SU-DHL-6 (cell line): ENCODE measurements around the gene TRIM22.

Experiments used
- H2AFZ ChIP-seq: fragments of 200-600 bp; sonication (generic); 2 replicates; pipeline ENCODE4 v1.6.1; 2014; ENCODE audit warnings: low read depth, mild to moderate bottlenecking, moderate library complexity, mixed read lengths, antibody characterized with exemption, low read length; ENCODE audit not compliant: severe bottlenecking
- H3F3A ChIP-seq: fragments of 200-600 bp; shearing (Covaris generic); 2 replicates; pipeline ENCODE4 v1.6.0; 2016; ENCODE audit warnings: antibody characterized with exemption, mild to moderate bottlenecking; ENCODE audit not compliant: insufficient read depth
- H3K27ac ChIP-seq: fragments of 200-600 bp; sonication (generic); 2 replicates; pipeline ENCODE4 v1.5.1; 2016; ENCODE audit warnings: low read depth, mild to moderate bottlenecking, low read length, moderate library complexity, mixed read lengths
- H3K27me3 ChIP-seq: fragments of 200-600 bp; sonication (generic), shearing (Covaris generic); 2 replicates; pipeline ENCODE4 v1.6.0; 2014; ENCODE audit warnings: mild to moderate bottlenecking, low read length
- H3K36me3 ChIP-seq: fragments of 200-600 bp; sonication (generic); 2 replicates; pipeline ENCODE4 v1.6.1; 2014; ENCODE audit warnings: mild to moderate bottlenecking, low read length, mixed read lengths
- H3K4me2 ChIP-seq: fragments of 300-600, 200-600 bp; shearing (Covaris generic), sonication (generic); 2 replicates; pipeline ENCODE4 v1.6.0; 2014; ENCODE audit warnings: low read length, low read depth, mild to moderate bottlenecking; ENCODE audit not compliant: poor library complexity, severe bottlenecking
- H3K4me3 ChIP-seq: fragments of 200-600 bp; sonication (generic); 2 replicates; pipeline ENCODE4 v1.5.1; 2014; ENCODE audit warnings: antibody characterized with exemption, low read length, mild to moderate bottlenecking, mixed read lengths; ENCODE audit not compliant: insufficient read depth, poor library complexity, severe bottlenecking
- H3K79me2 ChIP-seq: fragments of 200-600 bp; sonication (generic); 2 replicates; pipeline ENCODE4 v1.6.1; 2014; ENCODE audit warnings: mild to moderate bottlenecking, low read length, moderate library complexity; ENCODE audit not compliant: insufficient read depth
- H3K9ac ChIP-seq: fragments of 200-600 bp; sonication (generic); 2 replicates; pipeline ENCODE4 v1.7.0; 2014; ENCODE audit warnings: mild to moderate bottlenecking, low read length
- H3K9me2 ChIP-seq: fragments of 200-600 bp; sonication (generic); replicated peaks from 2 replicates; pipeline ENCODE4 v1.6.1; 2014; ENCODE audit warnings: low read length; ENCODE audit not compliant: insufficient read depth
- H3K9me3 ChIP-seq: fragments of 200-600 bp; sonication (generic); 2 replicates; pipeline ENCODE4 v1.6.1; 2014; ENCODE audit warnings: low read length, mixed read lengths; ENCODE audit not compliant: insufficient read depth
- H4K20me1 ChIP-seq: fragments of 200-600 bp; sonication (generic); 2 replicates; pipeline ENCODE4 v1.6.1; 2014; ENCODE audit warnings: low read depth, mild to moderate bottlenecking, antibody characterized with exemption, low read length, moderate library complexity, mixed read lengths
- CTCF ChIP-seq: fragments of 200-600 bp; sonication (generic); IDR thresholded peaks from one replicate; pipeline ENCODE4 v1.5.1; 2017; ENCODE audit warnings: antibody characterized with exemption, mild to moderate bottlenecking, low read length, moderate library complexity; ENCODE audit not compliant: insufficient read depth, poor library complexity, severe bottlenecking
- EZH2phosphoT487 ChIP-seq: fragments of 200-600 bp; sonication (generic), shearing (Covaris generic); conservative IDR thresholded peaks from 2 replicates; pipeline ENCODE4 v1.6.1; 2018; ENCODE audit warnings: mild to moderate bottlenecking, antibody characterized with exemption, low read length, moderate library complexity, mixed read lengths

Gene TRIM22

GRCh38 chr11:5666402-5666793 lies 23.2 kb upstream of the TRIM22 start:
- Histone ChIP-seq H3K4me3 (no peak overlapping the region), H3K36me3 (peaks cover 5% of the 10 kb centered on the region; the same call in 1 of the 2 replicates), H3K79me2 (no peaks in the 10 kb centered on the region), H2AFZ (no peak overlapping the region), H3K4me2 (no peak overlapping the region), H3K9me3 (no peaks in the 10 kb centered on the region), H3K27me3 (no peaks in the 10 kb centered on the region), H3K9me2 (no peaks in the 10 kb centered on the region), H3K27ac (no peak overlapping the region), H4K20me1 (no peaks in the 10 kb centered on the region), H3F3A (no peaks in the 10 kb centered on the region), H3K9ac (no peak overlapping the region)
- TF ChIP-seq EZH2phosphoT487 (no peak), CTCF (no peak)

- Histone ChIP-seq H3F3A (peaks cover 6% of the 10 kb centered on the region; the same call in 1 of the 2 replicates), H3K9me3 (no peaks in the 10 kb centered on the region), H4K20me1 (no peaks in the 10 kb centered on the region), H3K9me2 (no peaks in the 10 kb centered on the region), H3K27ac (no peak overlapping the region), H3K27me3 (no peaks in the 10 kb centered on the region), H3K4me3 (no peak overlapping the region), H2AFZ (no peak overlapping the region), H3K4me2 (no peak overlapping the region), H3K79me2 (no peaks in the 10 kb centered on the region), H3K36me3 (peaks cover 13% of the 10 kb centered on the region; the same call in 1 of the 2 replicates), H3K9ac (no peak overlapping the region)
- TF ChIP-seq CTCF = no peak
- no peak for TF ChIP-seq EZH2phosphoT487
Observed at GRCh38 chr11:5671831-5672230, 17.8 kb upstream of the TRIM22 start.

GRCh38 chr11:5674391-5674790 lies 15.2 kb upstream of the TRIM22 start:
- peaks cover 12% of the 10 kb centered on the region; the same call in 1 of the 2 replicates for H3K36me3 ChIP-seq
- H3K79me2 ChIP-seq = no peaks in the 10 kb centered on the region
- no peak overlapping the region for H3K4me2 ChIP-seq
- H3K9me2 ChIP-seq = no peaks in the 10 kb centered on the region
- no peak overlapping the region for H3K27ac ChIP-seq
- no peak overlapping the region for H3K9ac ChIP-seq
- peaks cover 6% of the 10 kb centered on the region; the same call in 1 of the 2 replicates for H3F3A ChIP-seq
- TF ChIP-seq CTCF = no peak
- TF ChIP-seq EZH2phosphoT487 = no peak
- H3K4me3 ChIP-seq = no peak overlapping the region
- H3K9me3 ChIP-seq = no peaks in the 10 kb centered on the region
- no peaks in the 10 kb centered on the region for H3K27me3 ChIP-seq
- H2AFZ ChIP-seq = no peak overlapping the region
- H4K20me1 ChIP-seq = no peaks in the 10 kb centered on the region
